Suprapubic skin (tissue), 4 donors: ENCODE data around the gene PLEKHO1. TPM values are rescaled to one million over a fixed set of nuclear protein-coding genes. Genes with fewer than 3 reads are reported as not detected.
A peak's percentile ranks its signal among the peaks of the same experiment; 100 is the strongest.
"Not testable (repeated sequence)": the region's sequence is repeated elsewhere in the genome, so short reads cannot be mapped to it uniquely, and the experiment has no call there.

Experiments
- DNase-seq, 2 donors: peaks; one replicate each; pipeline ENCODE4 v3.0.0-alpha.2; 2019; ENCODE audit warnings: low spot score in 2 of 2
- H3K27ac ChIP-seq: fragments of 200-600 bp; sonication (generic); one replicate; pipeline ENCODE4 v1.5.1; 2019
- H3K27me3 ChIP-seq: fragments of 200-600 bp; sonication (generic); one replicate; pipeline ENCODE4 v1.5.1; 2019
- H3K36me3 ChIP-seq: fragments of 200-600 bp; sonication (generic); one replicate; pipeline ENCODE4 v1.5.1; 2019
- H3K4me1 ChIP-seq: fragments of 200-600 bp; sonication (generic); one replicate; pipeline ENCODE4 v1.5.1; 2019
- H3K4me3 ChIP-seq: fragments of 200-600 bp; sonication (generic); one replicate; pipeline ENCODE4 v1.5.1; 2019; ENCODE audit warnings: mild to moderate bottlenecking
- H3K9me3 ChIP-seq: fragments of 200-600 bp; sonication (generic); one replicate; pipeline ENCODE4 v1.5.1; 2019
- CTCF ChIP-seq, 2 donors: fragments of 200-600 bp in 1 of 2; fragments of 450-650 bp in 1 of 2; sonication (generic) in 1 of 2; IDR thresholded peaks; one replicate each; pipeline ENCODE4 v1.5.1; 2016 to 2019; ENCODE audit warnings: antibody characterized with exemption in 2 of 2, mild to moderate bottlenecking in 1 of 2, moderate library complexity in 1 of 2
- EP300 ChIP-seq: sonication (generic); formaldehyde crosslinking; IDR thresholded peaks from one replicate; pipeline ENCODE4 v1.6.1; 2017; ENCODE audit warnings: antibody characterized with exemption
- POLR2A ChIP-seq, 2 donors: fragments of 450-650 bp; IDR thresholded peaks; one replicate each; pipeline ENCODE4 v1.6.1; 2017; ENCODE audit warnings: antibody characterized with exemption in 2 of 2, mild to moderate bottlenecking in 2 of 2, moderate library complexity in 2 of 2
- POLR2AphosphoS5 ChIP-seq, 3 donors: sonication (generic); formaldehyde crosslinking; IDR thresholded peaks; one replicate each; pipeline ENCODE4 v1.6.1; 2017; ENCODE audit warnings: antibody characterized with exemption in 3 of 3
- WGBS: methylation state at CpG from one replicate; pipeline ENCODE4 v1.1.5; 2018; 5-methylcytosine and 5-hydroxymethylcytosine counted together
- total RNA-seq, 4 donors: library from RNA; depleted of rRNA; stranded (reverse); fragments of >200 nt; gene quantifications; one replicate each; pipeline ENCODE4 v1.1.0, GENCODE V29; 2016

Gene PLEKHO1
- total RNA-seq, 4 donors from 2014 or later, result 4.8 to 19.2 (median 10.7) TPM

DNA sequence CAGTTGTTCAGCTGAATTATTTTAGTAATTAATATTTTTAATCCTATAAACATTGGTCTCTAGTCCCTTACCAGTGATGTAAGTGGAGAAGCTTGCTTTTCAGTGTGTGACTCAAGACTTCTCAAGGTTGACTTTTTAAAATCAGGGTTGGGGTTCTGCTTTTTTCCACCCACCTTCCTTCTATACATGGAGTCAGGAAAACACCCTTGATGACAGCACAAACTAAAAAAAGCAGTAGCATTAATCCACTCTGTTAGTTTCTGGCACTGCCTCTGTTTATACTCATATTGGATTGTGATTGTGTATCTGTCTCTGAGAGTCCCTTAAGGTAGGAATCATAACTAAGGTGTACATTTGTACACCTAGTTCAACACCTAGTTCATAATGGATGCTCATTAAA, 8.3 kb upstream of the PLEKHO1 start:
- Histone ChIP-seq H3K4me1 (no peaks in the 10 kb centered on the region), H3K27me3 (no peaks in the 10 kb centered on the region), H3K27ac (no peak overlapping the region), H3K36me3 (peaks cover 2% of the 10 kb centered on the region), H3K4me3 (no peak overlapping the region), H3K9me3 (no peaks in the 10 kb centered on the region)
- no peak for DNase-seq
- TF ChIP-seq CTCF (IDR thresholded peaks at IDR 0.05), result no peak
- TF ChIP-seq POLR2A (IDR thresholded peaks at IDR 0.05), result no peak
- no peak for TF ChIP-seq POLR2AphosphoS5 (IDR thresholded peaks at IDR 0.05)
- no peak for TF ChIP-seq EP300

DNA sequence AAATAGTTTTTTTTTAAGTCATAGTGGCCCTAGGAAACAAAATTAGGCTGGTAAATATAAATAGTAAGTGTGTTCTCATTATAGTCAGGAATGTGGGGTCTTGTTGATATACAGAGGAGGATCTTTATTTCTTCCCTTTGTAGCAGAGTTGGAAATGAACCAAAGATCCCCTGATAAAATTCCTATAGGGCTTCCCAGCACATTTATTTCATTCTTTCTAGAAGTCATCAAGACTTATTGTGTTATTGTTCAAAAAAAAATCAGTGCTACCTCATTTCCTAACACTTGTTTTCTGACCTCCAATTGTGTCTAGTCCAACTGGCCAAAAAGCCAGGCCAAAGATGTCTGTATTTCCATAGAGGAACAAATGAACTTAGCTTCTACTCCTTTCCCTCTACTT, 7.6 kb upstream of the PLEKHO1 start:
- Histone ChIP-seq H3K27me3 (no peaks in the 10 kb centered on the region), H3K36me3 (peaks cover 2% of the 10 kb centered on the region), H3K27ac (no peak overlapping the region), H3K9me3 (no peaks in the 10 kb centered on the region), H3K4me3 (no peak overlapping the region), H3K4me1 (no peaks in the 10 kb centered on the region)
- no peak for TF ChIP-seq POLR2A (IDR thresholded peaks at IDR 0.05)
- no peak for TF ChIP-seq EP300
- TF ChIP-seq POLR2AphosphoS5 (IDR thresholded peaks at IDR 0.05), result no peak
- TF ChIP-seq CTCF (IDR thresholded peaks at IDR 0.05), result no peak
- no peak for DNase-seq

DNA sequence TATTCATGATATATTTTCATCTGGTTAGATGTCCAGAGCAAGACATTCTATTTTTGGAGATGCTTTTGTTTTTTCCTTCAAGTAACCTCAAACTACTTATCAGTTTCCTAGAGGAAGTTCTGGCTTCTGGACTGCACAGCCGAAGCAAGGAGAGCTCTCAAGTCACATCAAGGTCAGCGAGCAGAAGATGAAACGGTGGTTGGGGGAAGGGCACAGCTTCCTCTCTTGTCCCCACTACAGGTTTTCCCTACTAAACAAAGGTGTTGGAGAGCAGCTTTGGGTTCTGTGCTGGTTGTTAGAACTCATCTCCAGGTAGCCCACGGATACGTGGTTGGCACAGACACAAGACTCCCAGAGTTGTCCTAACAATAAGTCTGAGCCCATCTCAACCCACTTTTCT, 5.1 kb upstream of the PLEKHO1 start:
- no peaks in the 10 kb centered on the region for H3K9me3 ChIP-seq
- 70% methylated on average over 5 of the region's 5 CpGs for WGBS
- no peak overlapping the region for H3K4me3 ChIP-seq
- peaks cover 2% of the 10 kb centered on the region for H3K36me3 ChIP-seq
- H3K27me3 ChIP-seq, result no peaks in the 10 kb centered on the region
- H3K27ac ChIP-seq, result no peak overlapping the region
- no peak for DNase-seq
- peaks cover 8% of the 10 kb centered on the region for H3K4me1 ChIP-seq
- TF ChIP-seq POLR2A (IDR thresholded peaks at IDR 0.05) (no peak), EP300 (no peak), CTCF (IDR thresholded peaks at IDR 0.05) (no peak), POLR2AphosphoS5 (IDR thresholded peaks at IDR 0.05) (no peak)

DNA sequence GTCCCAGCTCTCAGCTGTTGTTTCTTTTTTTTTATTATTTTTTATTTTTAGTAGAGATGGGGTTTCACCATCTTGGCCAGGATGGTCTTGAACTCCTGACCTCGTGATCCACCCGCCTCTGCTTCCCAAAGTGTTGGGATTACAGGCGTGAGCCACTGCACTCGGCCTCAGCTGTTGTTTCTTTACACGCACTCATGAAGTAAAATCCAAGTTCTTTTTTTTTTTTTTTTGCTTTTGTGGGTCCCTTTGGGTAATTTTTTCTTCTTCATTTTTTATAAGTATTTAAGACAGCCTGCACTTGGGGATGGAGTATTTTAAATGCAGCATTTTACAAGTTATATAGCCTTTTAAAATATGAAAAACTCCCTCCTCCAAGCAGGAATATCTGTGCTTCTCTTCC, 3.7 kb upstream of the PLEKHO1 start:
- peaks cover 16% of the 10 kb centered on the region for H3K4me1 ChIP-seq
- not testable (repeated sequence) for DNase-seq, H3K4me3 ChIP-seq, H3K27me3 ChIP-seq, H3K9me3 ChIP-seq, H3K27ac ChIP-seq, H3K36me3 ChIP-seq
- WGBS, result 84% methylated on average over 5 of the region's 5 CpGs

DNA sequence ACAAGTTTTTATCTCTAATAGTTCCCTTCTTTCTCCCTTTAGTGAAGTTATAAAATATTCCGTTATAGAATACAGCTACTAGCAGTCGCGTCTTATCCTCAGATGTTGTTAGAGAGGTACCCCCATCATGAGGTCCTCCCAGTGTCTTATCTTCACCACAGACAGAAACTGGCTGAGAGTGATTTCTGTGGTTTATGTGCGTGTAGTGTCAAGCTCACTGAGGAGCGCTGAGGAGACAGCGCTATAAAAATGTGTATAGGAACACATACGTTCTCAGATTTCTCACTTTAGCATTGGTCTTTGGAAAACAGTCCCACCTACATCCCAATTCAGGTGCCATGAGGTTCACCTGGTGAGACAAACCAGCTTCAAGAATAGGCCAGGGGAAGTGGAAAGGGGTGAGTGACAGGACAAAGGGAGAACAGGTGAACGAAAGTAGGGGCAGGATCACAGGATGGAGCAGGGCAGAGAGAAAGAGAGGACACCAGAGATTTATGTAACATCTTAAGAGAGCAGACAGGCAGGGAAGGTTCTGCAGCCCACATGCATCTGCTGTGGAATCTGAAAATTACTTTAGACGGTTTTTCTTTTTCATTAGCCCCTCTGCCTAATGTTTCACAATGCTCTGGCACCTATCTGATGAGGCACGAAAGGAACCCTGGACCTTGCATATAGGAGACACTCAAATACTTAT, 2.7 kb upstream of the PLEKHO1 start:
- Histone ChIP-seq H3K4me1 (peaks cover 25% of the 10 kb centered on the region), H3K36me3 (peaks cover 2% of the 10 kb centered on the region), H3K4me3 (no peak overlapping the region), H3K27me3 (no peaks in the 10 kb centered on the region), H3K9me3 (no peaks in the 10 kb centered on the region), H3K27ac (no peak overlapping the region)
- no peak for TF ChIP-seq POLR2A (IDR thresholded peaks at IDR 0.05)
- no peak for TF ChIP-seq EP300
- no peak for DNase-seq
- WGBS, result 78% methylated on average over 10 of the region's 10 CpGs

- Histone ChIP-seq H3K4me3 (peak overlapping the region; percentile 85), H3K27ac (peak overlapping the region; percentile 91), H3K4me1 (peaks cover 38% of the 10 kb centered on the region), H3K36me3 (peaks cover 2% of the 10 kb centered on the region), H3K9me3 (no peaks in the 10 kb centered on the region), H3K27me3 (no peaks in the 10 kb centered on the region)
- WGBS, result 39% methylated on average over 8 of the region's 8 CpGs
- TF ChIP-seq POLR2A (IDR thresholded peaks at IDR 0.05) (no peak), EP300 (no peak), CTCF (IDR thresholded peaks at IDR 0.05) (no peak), POLR2AphosphoS5 (IDR thresholded peaks at IDR 0.05) (no peak)
- no peak for DNase-seq
These were observed 862 bp upstream of the PLEKHO1 start for GRCh38 chr1:150148837-150149270.
